GM18520 (cell line): ENCODE data around the gene MISP.
"Not testable (repeated sequence)": the region's sequence is repeated elsewhere in the genome, so short reads cannot be mapped to it uniquely, and the experiment has no call there.

Experiments used
- ATAC-seq: cut with Tn5 transposase; IDR thresholded peaks from one replicate; pipeline ENCODE4 v1.9.1; 2021; ENCODE audit not compliant: unreplicated experiment

MISP gene

GRCh38 chr19:723247-723646 is 27.7 kb upstream of the MISP start:
- no peak for ATAC-seq

GRCh38 chr19:723714-724113 is 27.2 kb upstream of the MISP start:
- no peak for ATAC-seq

GRCh38 chr19:725461-726089 is 25.3 kb upstream of the MISP start:
- no peak for ATAC-seq

- no peak for ATAC-seq
These were observed 23.6 kb upstream of the MISP start for GRCh38 chr19:726993-727956.

- no peak for ATAC-seq
These were observed 22.9 kb upstream of the MISP start for GRCh38 chr19:728011-728410.

GRCh38 chr19:729564-729963 is 21.3 kb upstream of the MISP start:
- ATAC-seq: not testable (repeated sequence)

GRCh38 chr19:729965-730668 is 20.8 kb upstream of the MISP start:
- no peak for ATAC-seq

- no peak for ATAC-seq
These were observed 19.9 kb upstream of the MISP start for GRCh38 chr19:731000-731399.

- no peak for ATAC-seq
These were observed 18.5 kb upstream of the MISP start for GRCh38 chr19:732148-733069.

GRCh38 chr19:734716-735115 is 16.2 kb upstream of the MISP start:
- no peak for ATAC-seq

- ATAC-seq: no peak
These were observed 14.8 kb upstream of the MISP start for GRCh38 chr19:736125-736524.

- ATAC-seq: no peak
These were observed 13.3 kb upstream of the MISP start for GRCh38 chr19:737591-738093.

GRCh38 chr19:738509-739128 is 12.3 kb upstream of the MISP start:
- no peak for ATAC-seq

- no peak for ATAC-seq
These were observed 10.8 kb upstream of the MISP start for GRCh38 chr19:739998-740715.

GRCh38 chr19:740816-741505 is 10.0 kb upstream of the MISP start:
- not testable (repeated sequence) for ATAC-seq

- no peak for ATAC-seq
These were observed 9.3 kb upstream of the MISP start for GRCh38 chr19:741506-742131.

GRCh38 chr19:742540-743075 is 8.3 kb upstream of the MISP start:
- no peak for ATAC-seq

- no peak for ATAC-seq
These were observed 7.7 kb upstream of the MISP start for GRCh38 chr19:743168-743687.
